H1 (cell line): ENCODE measurements around the gene ALDH1L2. TPM values are rescaled to one million over a fixed set of nuclear protein-coding genes. Genes with fewer than 3 reads are reported as not detected.
A peak's percentile ranks its signal among the peaks of the same experiment; 100 is the strongest.

Experiments used
- CTCF ChIA-PET: fragments of 300-600 bp; sonication (Branson Sonifier 250); formaldehyde crosslinking; loops from one replicate; lab custom pipeline; 2021; ENCODE audit not compliant: partially characterized antibody; lab: Charles Lee
- POLR2A ChIA-PET: fragments of 300-600 bp; sonication (Branson Sonifier 250); formaldehyde crosslinking; loops from one replicate; lab custom pipeline; 2021; ENCODE audit warnings: inconsistent platforms; ENCODE audit not compliant: partially characterized antibody; lab: Charles Lee
- DNase-seq, 2 experiments: peaks; one replicate each; pipeline versions ENCODE4 v3.0.0 to v3.0.0-alpha.2; 2010 to 2022; ENCODE audit warnings: low spot score in 2 of 2, low read depth in 1 of 2, mixed read lengths in 1 of 2
- FAIRE-seq: peaks from 2 replicates; lab custom pipeline; 2011; peaks lifted over from hg19 to GRCh38; lab: Jason Lieb, UNC
- H2AFZ ChIP-seq: 2 replicates; pipeline ENCODE4 v1.8.1; 2012; ENCODE audit warnings: low read length, inconsistent platforms
- H2AK5ac ChIP-seq: 2 replicates; pipeline ENCODE4 v1.6.1; 2013; ENCODE audit warnings: low read depth, low read length
- H2BK120ac ChIP-seq: replicated peaks from 2 replicates; pipeline ENCODE3; 2013; ENCODE audit warnings: low read depth, low read length, inconsistent platforms
- H2BK12ac ChIP-seq: 2 replicates; pipeline ENCODE4 v1.6.1; 2013; ENCODE audit warnings: low read depth, low read length
- H2BK15ac ChIP-seq: 2 replicates; pipeline ENCODE4 v1.6.1; 2013; ENCODE audit warnings: low read length
- H2BK20ac ChIP-seq: 2 replicates; pipeline ENCODE4 v1.6.1; 2013; ENCODE audit warnings: low read length
- H2BK5ac ChIP-seq: 2 replicates; pipeline ENCODE4 v1.6.1; 2013; ENCODE audit warnings: low read depth, low read length
- H3K14ac ChIP-seq: 2 replicates; pipeline ENCODE4 v1.6.1; 2013; ENCODE audit warnings: inconsistent platforms; ENCODE audit not compliant: insufficient read length
- H3K18ac ChIP-seq: 2 replicates; pipeline ENCODE4 v1.6.1; 2013; ENCODE audit warnings: low read length; ENCODE audit errors: extremely low read depth
- H3K23ac ChIP-seq: 2 replicates; pipeline ENCODE4 v1.6.1; 2013; ENCODE audit warnings: inconsistent platforms; ENCODE audit not compliant: insufficient read length
- H3K23me2 ChIP-seq: 2 replicates; pipeline ENCODE4 v1.6.1; 2013; ENCODE audit warnings: low read depth, low read length
- H3K27ac ChIP-seq: 2 replicates; pipeline ENCODE4 v1.6.1; 2011; ENCODE audit warnings: low read depth, low read length, inconsistent platforms
- H3K27me3 ChIP-seq, 4 experiments: replicated peaks in 1 of 4; 1 replicate in 1 of 4; 2 replicates in 3 of 4; pipeline versions ENCODE4 v1.6.1 to v1.8.1; 2011 to 2013; ENCODE audit warnings: low read length in 3 of 4, mild to moderate bottlenecking in 3 of 4, inconsistent platforms in 2 of 4, mixed read lengths in 2 of 4, moderate library complexity in 1 of 4; ENCODE audit not compliant: control insufficient read depth in 3 of 4, insufficient read depth in 3 of 4; ENCODE audit errors: extremely low read depth in 1 of 4
- H3K36me3 ChIP-seq, 4 experiments: 2 replicates each; pipeline versions ENCODE4 v1.6.1 to v1.8.1; 2011 to 2013; ENCODE audit warnings: mild to moderate bottlenecking in 4 of 4, low read length in 3 of 4, moderate library complexity in 2 of 4, control low read depth in 1 of 4, inconsistent platforms in 1 of 4; ENCODE audit not compliant: insufficient read depth in 4 of 4, control insufficient read depth in 2 of 4
- H3K4ac ChIP-seq: replicated peaks from 2 replicates; pipeline ENCODE3; 2013; ENCODE audit warnings: low read length, low read depth, mixed read lengths, inconsistent platforms; ENCODE audit not compliant: insufficient read length
- H3K4me1 ChIP-seq, 4 experiments: replicated peaks in 1 of 4; 1 replicate in 1 of 4; 2 replicates in 3 of 4; pipeline versions ENCODE4 v1.6.1 to v1.8.1; 2011 to 2013; ENCODE audit warnings: low read length in 3 of 4, inconsistent platforms in 2 of 4, mixed read lengths in 1 of 4; ENCODE audit not compliant: insufficient read depth in 4 of 4, control insufficient read depth in 3 of 4
- H3K4me2 ChIP-seq, 2 experiments: 2 replicates each; pipeline versions ENCODE4 v1.6.1 to v1.8.1; 2011 to 2013; ENCODE audit warnings: low read depth in 2 of 2, low read length in 2 of 2, control low read depth in 1 of 2, inconsistent platforms in 1 of 2, mild to moderate bottlenecking in 1 of 2; ENCODE audit not compliant: insufficient read depth in 1 of 2
- H3K4me3 ChIP-seq, 4 experiments: fragments of 200-600, 300-600 bp in 1 of 4; sonication (generic), shearing (Covaris generic), sonication (Bioruptor Twin) in 1 of 4; 2 replicates each; pipeline versions ENCODE4 v1.5.1 to v1.8.1; 2011 to 2016; ENCODE audit warnings: low read length in 4 of 4, low read depth in 3 of 4, control low read depth in 2 of 4, inconsistent platforms in 2 of 4, mild to moderate bottlenecking in 2 of 4, mixed read lengths in 1 of 4, moderate library complexity in 1 of 4; ENCODE audit not compliant: insufficient read depth in 2 of 4; ENCODE audit errors: extremely low read depth in 1 of 4
- H3K56ac ChIP-seq: replicated peaks from 2 replicates; pipeline ENCODE3; 2013; ENCODE audit warnings: low read depth, mild to moderate bottlenecking, mixed read lengths, low read length, inconsistent platforms; ENCODE audit not compliant: insufficient read length
- H3K79me1 ChIP-seq: 2 replicates; pipeline ENCODE4 v1.6.1; 2013; ENCODE audit warnings: low read depth, low read length, control low read depth
- H3K79me2 ChIP-seq, 2 experiments: 2 replicates each; pipeline versions ENCODE4 v1.6.1 to v1.8.1; 2012 to 2013; ENCODE audit warnings: low read length in 2 of 2, mild to moderate bottlenecking in 2 of 2, inconsistent platforms in 1 of 2; ENCODE audit not compliant: insufficient read depth in 2 of 2, control insufficient read depth in 1 of 2
- H3K9ac ChIP-seq, 4 experiments: replicated peaks in 1 of 4; 1 replicate in 1 of 4; 2 replicates in 3 of 4; pipeline versions ENCODE4 v1.6.1 to v1.8.1; 2011 to 2013; ENCODE audit warnings: low read depth in 3 of 4, low read length in 3 of 4, control low read depth in 2 of 4, mild to moderate bottlenecking in 2 of 4, moderate library complexity in 2 of 4, inconsistent platforms in 1 of 4; ENCODE audit errors: extremely low read depth in 1 of 4
- H3K9me3 ChIP-seq, 2 experiments: 2 replicates each; pipeline versions ENCODE4 v1.6.1 to v1.8.1; 2012 to 2013; ENCODE audit warnings: mild to moderate bottlenecking in 2 of 2, moderate library complexity in 2 of 2, control low read depth in 1 of 2, inconsistent platforms in 1 of 2, low read depth in 1 of 2, low read length in 1 of 2, mixed read lengths in 1 of 2; ENCODE audit not compliant: insufficient read depth in 2 of 2
- H4K20me1 ChIP-seq, 2 experiments: replicated peaks in 1 of 2; 2 replicates each; pipeline versions ENCODE3 to v1.8.1; 2011 to 2013; ENCODE audit warnings: inconsistent platforms in 2 of 2, low read length in 2 of 2, mild to moderate bottlenecking in 1 of 2; ENCODE audit not compliant: insufficient read depth in 2 of 2, control insufficient read depth in 1 of 2
- H4K5ac ChIP-seq: 2 replicates; pipeline ENCODE4 v1.6.1; 2013; ENCODE audit warnings: low read length, low read depth, mixed read lengths, inconsistent platforms; ENCODE audit not compliant: insufficient read length
- H4K8ac ChIP-seq: 2 replicates; pipeline ENCODE4 v1.8.0; 2013; ENCODE audit warnings: mild to moderate bottlenecking, moderate library complexity, low read length, inconsistent platforms; ENCODE audit not compliant: insufficient read depth; ENCODE audit errors: extremely low read depth
- H4K91ac ChIP-seq: replicated peaks from 2 replicates; pipeline ENCODE3; 2013; ENCODE audit warnings: low read length, mixed read lengths, inconsistent platforms; ENCODE audit not compliant: insufficient read length
- BRCA1 ChIP-seq: IDR thresholded peaks from 2 replicates; pipeline ENCODE4 v1.6.1; 2012; ENCODE audit warnings: low read depth, low read length, improper control_type of control experiment
- CBX8 ChIP-seq: fragments of 300-800, 300-1000 bp; sonication (generic); IDR thresholded peaks from 2 replicates; pipeline ENCODE4 v1.7.1; 2016; ENCODE audit warnings: low read depth, low read length, borderline replicate concordance
- EGR1 ChIP-seq: IDR thresholded peaks from 2 replicates; pipeline ENCODE4 v1.6.1; 2011; ENCODE audit warnings: low read depth, low read length, borderline replicate concordance
- MAFK ChIP-seq: IDR thresholded peaks from 2 replicates; pipeline ENCODE4 v1.6.1; 2012; ENCODE audit warnings: low read depth, mild to moderate bottlenecking, improper control_type of control experiment, low read length
- RAD21 ChIP-seq, 2 experiments: IDR thresholded peaks in 1 of 2; conservative IDR thresholded peaks in 1 of 2; 2 replicates each; pipeline ENCODE4 v1.6.1; 2011; ENCODE audit warnings: low read depth in 2 of 2, low read length in 2 of 2, improper control_type of control experiment in 1 of 2, inconsistent platforms in 1 of 2, mild to moderate bottlenecking in 1 of 2, moderate library complexity in 1 of 2
- SIRT6 ChIP-seq: IDR thresholded peaks from one replicate; pipeline ENCODE4 v1.7.1; 2012; ENCODE audit warnings: low read length, inconsistent platforms
- SP2 ChIP-seq: IDR thresholded peaks from 2 replicates; pipeline ENCODE4 v1.6.1; 2012; ENCODE audit warnings: mild to moderate bottlenecking, low read length, inconsistent platforms
- SUZ12 ChIP-seq: fragments of 200-600 bp; sonication (generic); IDR thresholded peaks from 2 replicates; pipeline ENCODE4 v1.6.1; 2012; ENCODE audit warnings: mild to moderate bottlenecking, inconsistent platforms, low read length, moderate library complexity, mixed read lengths
- TCF12 ChIP-seq: IDR thresholded peaks from 2 replicates; pipeline ENCODE4 v1.6.1; 2011; ENCODE audit warnings: low read depth, mild to moderate bottlenecking, low read length
- USF2 ChIP-seq: IDR thresholded peaks from 2 replicates; pipeline ENCODE4 v1.6.1; 2011; ENCODE audit warnings: low read length, improper control_type of control experiment
- WGBS, 2 experiments: shearing (Covaris generic) in 1 of 2; methylation state at CpG; one replicate each; pipeline versions ENCODE4 v1.1.6 to v1.1.7; 2013 to 2015; ENCODE audit warnings: low lambda C conversion rate in 2 of 2, mixed read lengths in 2 of 2, inconsistent platforms in 1 of 2, low coverage in 1 of 2, missing lambda C conversion rate in 1 of 2; ENCODE audit not compliant: insufficient replicate concordance in 2 of 2, insufficient coverage in 1 of 2, insufficient read length in 1 of 2; ENCODE audit errors: extremely low coverage in 1 of 2, missing lambda C conversion rate in 1 of 2; 5-methylcytosine and 5-hydroxymethylcytosine counted together
- polyA plus RNA-seq, 7 experiments: library from polyadenylated mRNA; depleted of rRNA in 3 of 7; stranded (reverse) in 5 of 7; unstranded in 2 of 7; fragments of >200 nt in 5 of 7; fragments of 200-250 nt in 2 of 7; gene quantifications; 1 replicate in 5 of 7; 2 replicates in 1 of 7; 4 replicates in 1 of 7; pipeline versions ENCODE4 v1.2.1 to v1.2.3, GENCODE V29; 2011 to 2013; ENCODE audit warnings: missing spikeins in 2 of 7, mixed read lengths in 2 of 7
- total RNA-seq: library from RNA; stranded (reverse); fragmentation: NEBNext Ultra II Directional; extraction: Animal tissue kit (Norgen Biotek cat#: 25700); gene quantifications from 2 replicates; pipeline ENCODE4 v1.2.1, GENCODE V29; 2021
- TF ChIP-seq, protein P1 (sequence below): IDR thresholded peaks from 2 replicates; pipeline ENCODE4 v1.6.1; 2012; ENCODE audit warnings: inconsistent platforms
- TF ChIP-seq, protein P2 (sequence below): IDR thresholded peaks from 2 replicates; pipeline ENCODE4 v1.6.1; 2011; ENCODE audit warnings: low read depth, mild to moderate bottlenecking, low read length; ENCODE audit not compliant: insufficient read depth

The ALDH1L2 gene
- total and polyA plus RNA-seq, 2 of the 8 experiments (the other 6 are each of a cell fraction or from before 2014, with no cell fraction given): 3.7 to 7.2 TPM

- Histone ChIP-seq H3K36me3 (no peaks in the 10 kb centered on the region; a peak in 1 of 8 replicates), H3K56ac (no peak overlapping the region), H3K4me2 (peak overlapping the region; percentile 82 to 99), H4K5ac (no peak overlapping the region), H3K4me3 (peak overlapping the region; percentile 73 to 96 (median 82); a peak in 5 of 8 replicates), H3K14ac (no peak overlapping the region), H2BK5ac (no peak overlapping the region), H3K79me2 (peaks cover 8 to 37% of the 10 kb centered on the region in 2 experiments; a peak in 3 of 4 replicates), H3K23ac (no peak overlapping the region), H4K91ac (no peak overlapping the region), H3K27ac (no peak overlapping the region), H3K27me3 (no peaks in the 10 kb centered on the region), H2AK5ac (no peak overlapping the region), H2BK12ac (no peak overlapping the region), H3K4ac (no peak overlapping the region), H2BK120ac (no peak overlapping the region), H4K8ac (no peak overlapping the region), H3K9me3 (peaks cover 0 to 3% of the 10 kb centered on the region in 2 experiments; a peak in 1 of 4 replicates), H2BK15ac (no peak overlapping the region), H3K79me1 (no peaks in the 10 kb centered on the region), H4K20me1 (no peaks in the 10 kb centered on the region), H3K9ac (no peak overlapping the region), H2AFZ (0 out of 2 replicates have a peak overlapping the region, but pooled peaks have one; percentile 0), H3K23me2 (peaks cover 3% of the 10 kb centered on the region), H3K18ac (no peak overlapping the region), H2BK20ac (no peak overlapping the region), H3K4me1 (peaks cover 0 to 4% (median 2%) of the 10 kb centered on the region in 4 experiments; a peak in 4 of 7 replicates)
- ChIA-PET CTCF (no interaction called here), POLR2A (interaction anchor here (1.0 to 3.0 kb wide), 7 partner anchors 14 to 725 kb away, joined by 3 to 31 read pairs (median 3); no protein-coding TSS in a partner anchor)
- DNase-seq (no peak), FAIRE-seq (no peak)
- WGBS, 2 experiments: 65% methylated on average over 7 of the region's 7 CpGs; no CpG with 5 or more reads in 1 of the 2 experiments
- no peak for TF ChIP-seq SP2
- TF ChIP-seq RAD21 (IDR thresholded peaks at IDR 0.05 in 1 of 2, conservative IDR thresholded peaks at IDR 0.05 in 1 of 2; ENCODE audit: low read depth in 2 of 2, low read length in 2 of 2): no peak
- no peak for TF ChIP-seq TCF12
- no peak for TF ChIP-seq EGR1
- TF ChIP-seq, protein P1, sequence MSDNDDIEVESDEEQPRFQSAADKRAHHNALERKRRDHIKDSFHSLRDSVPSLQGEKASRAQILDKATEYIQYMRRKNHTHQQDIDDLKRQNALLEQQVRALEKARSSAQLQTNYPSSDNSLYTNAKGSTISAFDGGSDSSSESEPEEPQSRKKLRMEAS: no peak
- no peak for TF ChIP-seq MAFK
- no peak for TF ChIP-seq SIRT6
- TF ChIP-seq CBX8: no peak
- no peak for TF ChIP-seq BRCA1
- TF ChIP-seq USF2: no peak
- TF ChIP-seq SUZ12: no peak
- TF ChIP-seq, protein P2, sequence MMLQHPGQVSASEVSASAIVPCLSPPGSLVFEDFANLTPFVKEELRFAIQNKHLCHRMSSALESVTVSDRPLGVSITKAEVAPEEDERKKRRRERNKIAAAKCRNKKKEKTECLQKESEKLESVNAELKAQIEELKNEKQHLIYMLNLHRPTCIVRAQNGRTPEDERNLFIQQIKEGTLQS: no peak
Measured at GRCh38 chr12:105106621-105107020, 22.4 kb upstream of the ALDH1L2 start.
